ENCODE results near the gene TFAP2C. TPM values are rescaled to one million over a fixed set of nuclear protein-coding genes. Genes with fewer than 3 reads are reported as not detected.

The TFAP2C gene
- total and polyA plus RNA-seq, 2 experiments from 2014 or later = 1.7 to 3.7 TPM

GRCh38 chr20:56683077-56683865 is 54.2 kb downstream of the TFAP2C start:
- Histone ChIP-seq H3K4me1 (ENCODE audit: insufficient read depth) (no peaks in the 10 kb centered on the region), H3K4me2 (no peak overlapping the region), H3K36me3 (replicated peaks; ENCODE audit: insufficient read depth, low read depth) (no peaks in the 10 kb centered on the region), H3K9me2 (replicated peaks; ENCODE audit: insufficient read depth) (no peaks in the 10 kb centered on the region), H3K4me3 (no peak overlapping the region), H3K9me3 (ENCODE audit: low read depth) (no peaks in the 10 kb centered on the region), H3K79me2 (no peaks in the 10 kb centered on the region), H3K27ac (no peak overlapping the region), H3K27me3 (no peaks in the 10 kb centered on the region), H4K20me1 (ENCODE audit: insufficient read depth, poor library complexity, severe bottlenecking) (no peaks in the 10 kb centered on the region), H2AFZ (no peak overlapping the region)
- TF ChIP-seq CTCF (IDR thresholded peaks at IDR 0.05; ENCODE audit: poor library complexity) (no peak), EZH2 (IDR thresholded peaks at IDR 0.05; ENCODE audit: borderline replicate concordance) (no peak), EZH2phosphoT487 (IDR thresholded peaks at IDR 0.05; ENCODE audit: low read depth, severe bottlenecking, unreplicated experiment) (no peak)
- DNase-seq (ENCODE audit: low spot score) = no peak
- 66% methylated on average over 11 of the region's 11 CpGs for WGBS (ENCODE audit: low lambda C conversion rate, missing lambda C conversion rate)

- Histone ChIP-seq H3K9me3 (ENCODE audit: low read depth) (no peaks in the 10 kb centered on the region), H3K27me3 (no peaks in the 10 kb centered on the region), H3K9me2 (replicated peaks; ENCODE audit: insufficient read depth) (no peaks in the 10 kb centered on the region), H3K4me3 (no peak overlapping the region), H4K20me1 (ENCODE audit: insufficient read depth, poor library complexity, severe bottlenecking) (no peaks in the 10 kb centered on the region), H3K27ac (no peak overlapping the region), H3K79me2 (no peaks in the 10 kb centered on the region), H2AFZ (no peak overlapping the region), H3K36me3 (replicated peaks; ENCODE audit: insufficient read depth, low read depth) (no peaks in the 10 kb centered on the region), H3K4me2 (no peak overlapping the region), H3K4me1 (ENCODE audit: insufficient read depth) (no peaks in the 10 kb centered on the region)
- DNase-seq (ENCODE audit: low spot score) = no peak
- TF ChIP-seq EZH2phosphoT487 (IDR thresholded peaks at IDR 0.05; ENCODE audit: low read depth, severe bottlenecking, unreplicated experiment) = no peak
- no peak for TF ChIP-seq CTCF (IDR thresholded peaks at IDR 0.05; ENCODE audit: poor library complexity)
- no peak for TF ChIP-seq EZH2 (IDR thresholded peaks at IDR 0.05; ENCODE audit: borderline replicate concordance)
- 91% methylated on average over 16 of the region's 16 CpGs for WGBS (ENCODE audit: low lambda C conversion rate, missing lambda C conversion rate)
Measured at GRCh38 chr20:56685879-56686278, 56.8 kb downstream of the TFAP2C start.

GRCh38 chr20:56687061-56687460 is 58.0 kb downstream of the TFAP2C start:
- Histone ChIP-seq H2AFZ (no peak overlapping the region), H3K27ac (no peak overlapping the region), H3K9me2 (replicated peaks; ENCODE audit: insufficient read depth) (no peaks in the 10 kb centered on the region), H3K4me3 (no peak overlapping the region), H4K20me1 (ENCODE audit: insufficient read depth, poor library complexity, severe bottlenecking) (no peaks in the 10 kb centered on the region), H3K27me3 (no peaks in the 10 kb centered on the region), H3K4me2 (no peak overlapping the region), H3K9me3 (ENCODE audit: low read depth) (no peaks in the 10 kb centered on the region), H3K36me3 (replicated peaks; ENCODE audit: insufficient read depth, low read depth) (no peaks in the 10 kb centered on the region), H3K79me2 (no peaks in the 10 kb centered on the region), H3K4me1 (ENCODE audit: insufficient read depth) (no peaks in the 10 kb centered on the region)
- TF ChIP-seq EZH2phosphoT487 (IDR thresholded peaks at IDR 0.05; ENCODE audit: low read depth, severe bottlenecking, unreplicated experiment) = no peak
- no peak for TF ChIP-seq CTCF (IDR thresholded peaks at IDR 0.05; ENCODE audit: poor library complexity)
- no peak for TF ChIP-seq EZH2 (IDR thresholded peaks at IDR 0.05; ENCODE audit: borderline replicate concordance)
- WGBS (ENCODE audit: low lambda C conversion rate, missing lambda C conversion rate) = 97% methylated on average over 7 of the region's 7 CpGs
- no peak for DNase-seq (ENCODE audit: low spot score)

Measured in hepatocyte (in vitro differentiated cells).